ENCODE data around the gene PIEZO2. TPM values are rescaled to one million over a fixed set of nuclear protein-coding genes. Genes with fewer than 3 reads are reported as not detected.
"Not testable (repeated sequence)": the region's sequence is repeated elsewhere in the genome, so short reads cannot be mapped to it uniquely, and the experiment has no call there.

PIEZO2 gene
- total RNA-seq, 1 donor from 2014 or later, result 1.7 TPM

GRCh38 chr18:10936176-10937053 is 213.0 kb downstream of the PIEZO2 start:
- H3K27me3 Mint-ChIP-seq, result peaks cover 15% of the 10 kb centered on the region
- TF ChIP-seq CTCF (IDR thresholded peaks at IDR 0.05; ENCODE audit: unreplicated experiment), result no peak
- no peak for DNase-seq (ENCODE audit: low spot score, unreplicated experiment)
- no peak overlapping the region for H3K27ac Mint-ChIP-seq
- no peaks in the 10 kb centered on the region for H3K36me3 Mint-ChIP-seq (ENCODE audit: insufficient read depth)
- no peak overlapping the region for H3K4me3 Mint-ChIP-seq (ENCODE audit: low read depth)
- H3K4me1 Mint-ChIP-seq (ENCODE audit: low read depth), result no peaks in the 10 kb centered on the region
- H3K9me3 Mint-ChIP-seq (ENCODE audit: low read depth), result no peaks in the 10 kb centered on the region

GRCh38 chr18:10935588-10935987 is 213.8 kb downstream of the PIEZO2 start:
- Mint-ChIP-seq H3K9me3 (ENCODE audit: low read depth) (no peaks in the 10 kb centered on the region), H3K4me1 (ENCODE audit: low read depth) (no peaks in the 10 kb centered on the region), H3K27me3 (peaks cover 15% of the 10 kb centered on the region), H3K4me3 (ENCODE audit: low read depth) (no peak overlapping the region), H3K36me3 (ENCODE audit: insufficient read depth) (no peaks in the 10 kb centered on the region), H3K27ac (no peak overlapping the region)
- DNase-seq (ENCODE audit: low spot score, unreplicated experiment), result no peak
- no peak for TF ChIP-seq CTCF (IDR thresholded peaks at IDR 0.05; ENCODE audit: unreplicated experiment)

- not testable (repeated sequence) for H3K4me3 Mint-ChIP-seq (ENCODE audit: low read depth); H3K36me3 Mint-ChIP-seq (ENCODE audit: insufficient read depth); H3K9me3 Mint-ChIP-seq (ENCODE audit: low read depth); H3K4me1 Mint-ChIP-seq (ENCODE audit: low read depth); DNase-seq (ENCODE audit: low spot score, unreplicated experiment); H3K27ac Mint-ChIP-seq
- H3K27me3 Mint-ChIP-seq, result peaks cover 19% of the 10 kb centered on the region
Measured at GRCh38 chr18:10933648-10934047, 215.7 kb downstream of the PIEZO2 start.

- Mint-ChIP-seq H3K36me3 (ENCODE audit: insufficient read depth) (no peaks in the 10 kb centered on the region), H3K4me3 (ENCODE audit: low read depth) (no peak overlapping the region), H3K27ac (no peak overlapping the region), H3K4me1 (ENCODE audit: low read depth) (peaks cover 3% of the 10 kb centered on the region), H3K27me3 (peaks cover 9% of the 10 kb centered on the region), H3K9me3 (ENCODE audit: low read depth) (no peaks in the 10 kb centered on the region)
- no peak for DNase-seq (ENCODE audit: low spot score, unreplicated experiment)
- no peak for TF ChIP-seq CTCF (IDR thresholded peaks at IDR 0.05; ENCODE audit: unreplicated experiment)
Measured at GRCh38 chr18:10930076-10930475, 219.3 kb downstream of the PIEZO2 start.

- no peak for DNase-seq (ENCODE audit: low spot score, unreplicated experiment)
- no peaks in the 10 kb centered on the region for H3K36me3 Mint-ChIP-seq (ENCODE audit: insufficient read depth)
- H3K9me3 Mint-ChIP-seq (ENCODE audit: low read depth), result no peaks in the 10 kb centered on the region
- TF ChIP-seq CTCF (IDR thresholded peaks at IDR 0.05; ENCODE audit: unreplicated experiment), result no peak
- peaks cover 5% of the 10 kb centered on the region for H3K27me3 Mint-ChIP-seq
- no peak overlapping the region for H3K4me3 Mint-ChIP-seq (ENCODE audit: low read depth)
- H3K4me1 Mint-ChIP-seq (ENCODE audit: low read depth), result peaks cover 3% of the 10 kb centered on the region
- H3K27ac Mint-ChIP-seq, result no peak overlapping the region
Measured at GRCh38 chr18:10928772-10929373, 220.5 kb downstream of the PIEZO2 start.
